ENCODE measurements around the gene NUBP2.
A peak's percentile ranks its signal among the peaks of the same experiment; 100 is the strongest.

The NUBP2 gene

GRCh38 chr16:1776672-1776955 lies 6.1 kb upstream of the NUBP2 start:
- Histone ChIP-seq H3K36me3 (replicated peaks) (peaks cover 39% of the 10 kb centered on the region), H3K27me3 (replicated peaks) (no peaks in the 10 kb centered on the region), H3K27ac (no peak overlapping the region), H3K4me3 (ENCODE audit: low read depth, low read length) (no peak overlapping the region)
- DNase-seq, result no peak
- in situ Hi-C loops (cut with HindIII; ENCODE audit: low pct_ligation_motif_present, low sequenced_read_pairs), result no loop called here
- no peak for TF ChIP-seq CTCF (IDR thresholded peaks at IDR 0.05; ENCODE audit: low read depth, low read length, missing control alignments)

GRCh38 chr16:1776991-1777374 lies 5.8 kb upstream of the NUBP2 start:
- Histone ChIP-seq H3K27me3 (replicated peaks) (no peaks in the 10 kb centered on the region), H3K36me3 (replicated peaks) (peaks cover 39% of the 10 kb centered on the region), H3K4me3 (ENCODE audit: low read depth, low read length) (no peak overlapping the region), H3K27ac (no peak overlapping the region)
- TF ChIP-seq CTCF (IDR thresholded peaks at IDR 0.05; ENCODE audit: low read depth, low read length, missing control alignments), result no peak
- DNase-seq, result no peak
- in situ Hi-C loops (cut with HindIII; ENCODE audit: low pct_ligation_motif_present, low sequenced_read_pairs), result no loop called here

GRCh38 chr16:1777375-1778199 lies 5.2 kb upstream of the NUBP2 start:
- in situ Hi-C loops (cut with HindIII; ENCODE audit: low pct_ligation_motif_present, low sequenced_read_pairs), result no loop called here
- no peak for DNase-seq
- Histone ChIP-seq H3K4me3 (ENCODE audit: low read depth, low read length) (no peak overlapping the region), H3K27ac (no peak overlapping the region), H3K27me3 (replicated peaks) (no peaks in the 10 kb centered on the region), H3K36me3 (replicated peaks) (peaks cover 39% of the 10 kb centered on the region)
- TF ChIP-seq CTCF (IDR thresholded peaks at IDR 0.05; ENCODE audit: low read depth, low read length, missing control alignments), result no peak

GRCh38 chr16:1778200-1779179 lies 4.3 kb upstream of the NUBP2 start:
- in situ Hi-C loops (cut with HindIII; ENCODE audit: low pct_ligation_motif_present, low sequenced_read_pairs), result no loop called here
- no peak overlapping the region for H3K4me3 ChIP-seq (ENCODE audit: low read depth, low read length)
- no peaks in the 10 kb centered on the region for H3K27me3 ChIP-seq (replicated peaks)
- H3K36me3 ChIP-seq (replicated peaks), result peaks cover 39% of the 10 kb centered on the region
- peak; percentile 31 for DNase-seq
- no peak overlapping the region for H3K27ac ChIP-seq
- no peak for TF ChIP-seq CTCF (IDR thresholded peaks at IDR 0.05; ENCODE audit: low read depth, low read length, missing control alignments)

- Histone ChIP-seq H3K27ac (no peak overlapping the region), H3K4me3 (ENCODE audit: low read depth, low read length) (no peak overlapping the region), H3K27me3 (replicated peaks) (no peaks in the 10 kb centered on the region), H3K36me3 (replicated peaks) (peaks cover 39% of the 10 kb centered on the region)
- in situ Hi-C loops (cut with HindIII; ENCODE audit: low pct_ligation_motif_present, low sequenced_read_pairs), result no loop called here
- TF ChIP-seq CTCF (IDR thresholded peaks at IDR 0.05; ENCODE audit: low read depth, low read length, missing control alignments), result no peak
- DNase-seq, result no peak
Observed at GRCh38 chr16:1779234-1779701, 3.5 kb upstream of the NUBP2 start.

Measured in brain microvascular endothelial cell (primary cell).